GM12864 (cell line): Measurements from ENCODE around the gene RRBP1.

ENCODE experiments used
- DNase-seq: peaks from one replicate; pipeline ENCODE4 v3.0.0-alpha.2; 2011; ENCODE audit warnings: low read depth
- H3K4me3 ChIP-seq: 2 replicates; pipeline ENCODE4 v1.5.1; 2011; ENCODE audit warnings: mild to moderate bottlenecking, low read depth, low read length, control low read depth
- CTCF ChIP-seq: IDR thresholded peaks from 2 replicates; pipeline ENCODE4 v1.5.1; 2011; ENCODE audit warnings: low read depth, mild to moderate bottlenecking, moderate library complexity, low read length, control low read depth, inconsistent platforms; ENCODE audit errors: missing control alignments

Gene RRBP1

GRCh38 chr20:17682103-17682888 is at the start of gene RRBP1:
Gene RRBP1 (minus strand): TSS chr20:17682242. CDS start chr20:17660507, 21,735 bp downstream.
- H3K4me3 ChIP-seq, result peak within 1 kb of the TSS; percentile 87
- DNase-seq, result peak; percentile 87
- peak; percentile 83 for TF ChIP-seq CTCF

GRCh38 chr20:17731233-17731632 is 49.2 kb upstream of the RRBP1 start:
- H3K4me3 ChIP-seq, result no peak overlapping the region
- no peak for TF ChIP-seq CTCF
- DNase-seq, result no peak

- no peak for TF ChIP-seq CTCF
- H3K4me3 ChIP-seq, result no peak overlapping the region
- DNase-seq, result no peak
Measured at GRCh38 chr20:17730071-17730470, 48.0 kb upstream of the RRBP1 start.

- TF ChIP-seq CTCF, result no peak
- no peak overlapping the region for H3K4me3 ChIP-seq
- DNase-seq, result no peak
Measured at GRCh38 chr20:17728074-17728473, 46.0 kb upstream of the RRBP1 start.

GRCh38 chr20:17727351-17727750 is 45.3 kb upstream of the RRBP1 start:
- no peak for DNase-seq
- TF ChIP-seq CTCF, result no peak
- H3K4me3 ChIP-seq, result no peak overlapping the region

GRCh38 chr20:17726902-17727301 is 44.9 kb upstream of the RRBP1 start:
- H3K4me3 ChIP-seq, result no peak overlapping the region
- TF ChIP-seq CTCF, result no peak
- no peak for DNase-seq
